ENCODE measurements around the gene CES4A.

- TF ChIP-seq CTCF (IDR thresholded peaks at IDR 0.05): no peak
- no peak for TF ChIP-seq POLR2A (IDR thresholded peaks at IDR 0.05)
Measured at GRCh38 chr16:66942981-66943380, 45.4 kb upstream of the CES4A start.
